ENCODE measurements around the gene TSHZ2.

- TF ChIP-seq CTCF (IDR thresholded peaks at IDR 0.05; ENCODE audit: extremely low read depth in 1 of 2, insufficient read depth in 1 of 2, low read depth in 1 of 2, low read length in 2 of 2) = no peak
- TF ChIP-seq POLR2A (IDR thresholded peaks at IDR 0.05; ENCODE audit: low read depth, low read length) = no peak
- no peak for TF ChIP-seq EZH2 (IDR thresholded peaks at IDR 0.05; ENCODE audit: borderline replicate concordance, low read depth, low read length, severe bottlenecking)
- TF ChIP-seq POLR2AphosphoS5 (IDR thresholded peaks at IDR 0.05; ENCODE audit: insufficient read depth, low read depth, low read length) = no peak
These were observed 161.0 kb downstream of the TSHZ2 start for GRCh38 chr20:53133125-53133524.
